COLO668 (cell line): ENCODE data around the gene HMG20A.

Experiments
- DNase-seq: peaks from one replicate; lab custom pipeline; 2025; ENCODE audit not compliant: unreplicated experiment; lab: John Stamatoyannopoulos, UW

HMG20A gene

DNA sequence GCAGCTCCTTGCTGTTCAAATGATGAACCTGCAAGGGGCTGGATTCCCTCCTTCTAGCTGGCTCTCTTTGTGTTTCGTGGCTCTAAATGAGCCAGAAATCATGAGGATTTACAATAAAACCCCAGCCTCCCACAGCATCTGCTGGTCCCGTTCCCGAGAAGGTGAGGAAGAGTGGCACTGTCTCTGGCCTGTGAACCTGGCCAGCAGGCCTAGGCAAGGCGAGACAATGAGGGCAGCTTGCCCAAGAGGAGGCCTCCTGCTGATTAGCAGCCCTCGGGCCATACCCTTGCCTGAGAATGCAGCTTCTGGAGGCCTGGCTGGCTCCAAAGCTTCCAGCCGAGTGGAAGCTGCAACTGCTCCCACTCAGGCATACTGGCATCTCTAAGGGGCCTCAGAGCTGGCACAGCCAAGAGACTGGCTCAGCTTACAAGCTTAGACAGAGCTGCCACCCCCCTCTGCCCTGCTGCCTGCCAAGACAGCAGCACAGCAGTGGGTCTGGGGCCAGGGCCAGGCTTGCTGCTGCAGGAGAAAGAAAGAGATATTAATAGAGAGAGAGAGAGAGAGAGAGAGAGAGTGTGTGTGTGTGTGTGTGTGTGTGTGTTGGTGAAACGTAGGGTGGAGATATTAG is 76.5 kb downstream of the HMG20A start:
- DNase-seq: no peak

DNA sequence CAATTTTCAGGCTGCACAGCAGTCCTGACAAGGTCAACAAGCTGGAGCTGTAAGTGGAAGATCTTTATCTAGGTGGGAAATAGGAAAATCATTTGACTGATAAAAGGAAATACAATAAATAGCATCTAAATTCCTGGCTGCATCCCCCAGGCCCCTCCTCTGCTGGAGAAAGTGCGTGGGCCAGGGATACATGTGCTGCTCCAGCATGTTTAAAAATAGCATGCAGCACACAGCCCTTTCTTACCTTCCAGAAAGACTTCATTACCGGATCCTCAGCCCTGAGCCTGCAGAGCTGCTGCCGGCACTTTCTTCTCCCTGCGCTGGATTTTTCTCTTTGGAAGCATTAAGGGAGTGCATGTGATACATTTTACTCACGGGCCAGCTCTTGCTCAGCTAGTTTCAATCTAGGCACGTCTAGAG is 77.3 kb downstream of the HMG20A start:
- no peak for DNase-seq

DNA sequence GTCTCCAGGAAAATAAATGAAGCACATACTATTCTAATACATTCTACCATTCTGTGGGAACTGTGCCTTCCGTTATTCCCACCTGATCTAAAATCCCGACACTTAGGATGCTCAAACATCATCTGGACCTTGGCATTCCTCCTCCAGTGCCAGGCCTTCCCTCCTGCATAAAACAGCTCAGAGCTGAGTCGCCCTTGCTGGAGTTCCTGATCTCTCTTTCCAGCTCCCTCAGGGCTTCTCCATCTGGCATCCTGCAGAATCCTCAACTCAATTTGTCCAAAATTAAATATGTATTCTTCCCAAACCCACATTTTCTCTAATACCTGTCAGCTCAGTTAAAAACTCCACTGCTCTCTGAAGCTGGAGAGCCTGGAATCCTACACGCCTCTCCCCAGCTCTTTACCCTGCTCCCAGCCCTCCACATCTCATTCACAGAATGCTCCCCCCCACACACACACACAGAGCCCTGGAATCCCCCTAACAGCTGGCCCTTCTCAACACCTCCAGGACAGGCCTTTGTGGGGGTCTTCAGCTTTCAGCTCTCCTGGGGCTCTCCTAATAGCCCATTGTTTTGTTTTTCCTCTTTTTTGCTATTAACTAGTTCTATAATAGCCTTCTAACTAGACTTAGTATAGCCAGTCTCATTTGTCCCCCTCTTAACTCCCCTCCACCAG is 78.5 kb downstream of the HMG20A start:
- DNase-seq: no peak

DNA sequence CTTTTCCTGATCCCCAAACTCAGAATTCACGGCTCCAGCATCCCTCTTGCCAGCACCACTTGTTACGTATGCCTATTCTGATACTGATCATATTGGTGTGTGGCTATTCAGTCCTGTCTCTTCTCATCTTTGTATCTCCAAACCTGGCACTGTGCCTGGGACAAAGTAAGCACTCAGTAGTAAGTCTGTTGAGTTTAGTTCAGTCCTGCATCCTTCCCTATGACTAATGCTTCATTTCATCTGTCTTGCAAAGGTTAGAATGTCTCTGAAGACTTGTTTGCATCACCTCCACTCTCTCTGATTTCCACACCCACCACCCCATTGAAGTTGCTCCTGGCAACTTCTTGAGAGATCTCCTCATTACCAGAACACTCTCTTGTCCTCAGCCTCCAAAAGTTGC is 80.3 kb downstream of the HMG20A start:
- DNase-seq: no peak

DNA sequence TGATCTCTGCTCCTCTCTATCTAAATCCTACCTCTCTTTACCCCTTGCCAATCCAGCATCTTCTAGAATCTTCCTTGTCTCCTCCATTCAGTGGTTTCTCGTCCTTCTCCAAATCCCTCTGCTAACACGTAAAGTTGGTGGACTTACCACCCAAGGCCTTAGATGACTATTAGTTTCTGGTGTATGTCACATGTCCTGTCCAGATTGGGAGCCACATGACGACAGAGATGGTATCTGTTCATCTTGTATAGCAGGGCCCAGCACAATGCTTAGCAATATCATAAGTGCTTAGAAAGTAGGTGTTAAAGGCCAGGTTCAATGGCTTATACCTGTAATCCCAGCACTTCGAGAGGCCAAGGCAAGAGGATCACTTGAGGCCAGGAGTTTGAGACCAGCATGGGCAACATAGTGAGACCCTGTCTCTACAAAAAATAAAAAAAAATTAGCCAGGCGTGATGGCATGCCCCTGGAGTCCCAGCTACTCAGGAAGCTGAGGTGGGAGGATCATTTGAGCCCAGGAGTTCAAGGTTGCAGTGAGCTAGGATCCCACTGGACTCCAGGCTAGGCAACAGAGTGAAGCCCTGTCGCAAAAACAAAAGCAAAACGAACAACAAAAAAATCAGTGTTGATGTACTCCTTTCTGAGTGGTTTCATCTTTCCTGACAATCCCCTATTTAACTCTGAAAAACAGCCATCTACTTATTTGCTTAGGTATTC is 81.8 kb downstream of the HMG20A start:
- no peak for DNase-seq

DNA sequence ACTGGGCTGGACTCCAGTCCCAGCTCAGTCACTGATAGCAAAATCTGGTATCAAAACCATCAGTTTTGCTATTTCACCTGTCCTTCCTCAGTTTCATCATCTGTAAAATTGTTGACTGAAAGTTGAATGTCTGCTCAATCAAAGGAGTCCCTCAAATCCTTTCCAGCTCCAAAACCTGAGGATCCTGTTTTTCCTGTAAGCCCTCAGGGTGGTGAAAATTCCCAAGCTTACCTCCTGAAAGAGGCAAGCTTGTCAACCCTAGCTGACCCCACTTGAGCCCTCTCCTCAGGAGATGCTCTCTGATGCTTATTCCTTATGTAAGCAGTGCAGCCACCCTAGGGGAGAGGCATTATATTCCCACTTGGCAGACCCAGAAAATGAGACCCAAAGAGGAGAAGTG is 82.6 kb downstream of the HMG20A start:
- DNase-seq: no peak

DNA sequence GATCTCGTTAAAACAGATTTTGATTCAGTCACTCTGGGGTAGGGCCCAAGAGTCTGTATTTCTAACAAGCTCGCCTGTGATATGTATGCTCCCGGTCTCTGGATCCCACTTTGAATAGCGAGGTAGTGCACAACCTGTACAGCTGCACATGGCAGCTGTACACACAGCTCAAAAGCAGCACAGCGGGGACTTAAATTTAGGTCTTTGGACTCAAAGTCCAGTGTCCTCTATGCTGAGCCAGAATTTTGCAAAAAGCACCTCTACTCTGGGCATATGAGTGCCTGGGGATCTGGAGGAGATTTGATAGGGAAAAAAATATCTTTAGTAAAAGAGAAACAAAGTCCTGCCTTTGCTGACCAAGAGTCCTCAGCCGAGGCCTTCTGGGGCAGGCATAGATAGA is 83.1 kb downstream of the HMG20A start:
- DNase-seq: peak; percentile 18

DNA sequence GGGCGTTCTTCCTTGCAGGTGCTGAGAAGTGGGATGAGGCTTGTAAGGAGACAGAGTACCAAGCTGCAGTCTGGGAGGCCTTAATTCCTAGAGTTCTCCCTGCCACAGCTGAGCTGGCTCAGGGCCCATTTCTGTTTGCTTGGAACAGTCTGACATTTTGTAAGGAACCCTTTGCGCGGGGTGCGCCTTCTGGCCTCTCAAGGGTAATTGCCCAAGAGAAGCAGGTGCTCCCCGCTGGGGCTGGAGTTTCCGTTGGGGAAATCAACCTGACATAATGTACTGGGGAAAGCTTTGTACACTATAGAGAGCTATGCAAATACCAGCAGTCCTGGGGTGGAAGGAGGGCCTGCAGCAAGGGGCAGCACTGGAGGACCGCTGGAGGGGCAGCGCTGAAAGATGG is 83.6 kb downstream of the HMG20A start:
- DNase-seq: peak; percentile 78

DNA sequence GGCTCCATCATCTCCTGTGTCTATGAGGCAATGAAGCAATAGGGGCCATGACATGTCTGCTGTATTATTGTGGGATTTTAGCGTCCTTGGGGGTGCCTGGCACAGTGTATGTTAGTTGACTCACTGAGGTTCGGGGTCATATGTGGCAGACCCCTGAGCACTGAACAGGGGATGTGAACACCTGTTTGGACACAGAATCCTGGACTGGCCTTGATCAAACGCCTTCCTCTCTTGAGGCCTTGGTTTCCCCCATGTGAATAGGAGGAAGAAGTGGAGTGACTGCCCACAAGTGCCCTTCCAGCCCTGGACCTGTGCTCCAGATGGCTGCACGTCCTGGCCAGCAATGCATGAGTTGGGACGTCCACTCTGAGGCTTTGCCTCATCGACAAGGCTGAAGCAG is 84.2 kb downstream of the HMG20A start:
- no peak for DNase-seq

DNA sequence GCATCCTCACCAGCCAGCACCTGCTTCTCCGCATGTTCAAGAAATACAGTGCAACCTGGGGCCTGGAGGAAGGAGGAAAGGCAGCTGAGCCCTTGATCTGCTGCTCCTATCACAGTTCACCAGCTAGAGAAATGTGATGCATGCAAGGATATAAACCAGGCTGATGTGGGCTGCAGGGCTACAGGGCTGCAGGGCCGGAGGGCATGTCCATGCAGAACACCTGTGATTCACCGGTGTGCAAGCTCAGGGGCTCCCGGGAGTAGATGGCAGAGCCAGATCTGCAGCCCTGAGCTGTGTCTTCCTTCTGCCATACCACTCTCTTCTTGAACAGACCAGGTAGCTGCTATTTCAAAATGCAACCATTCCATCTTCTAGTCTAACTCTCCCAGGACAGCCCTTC is 84.9 kb downstream of the HMG20A start:
- DNase-seq: no peak

DNA sequence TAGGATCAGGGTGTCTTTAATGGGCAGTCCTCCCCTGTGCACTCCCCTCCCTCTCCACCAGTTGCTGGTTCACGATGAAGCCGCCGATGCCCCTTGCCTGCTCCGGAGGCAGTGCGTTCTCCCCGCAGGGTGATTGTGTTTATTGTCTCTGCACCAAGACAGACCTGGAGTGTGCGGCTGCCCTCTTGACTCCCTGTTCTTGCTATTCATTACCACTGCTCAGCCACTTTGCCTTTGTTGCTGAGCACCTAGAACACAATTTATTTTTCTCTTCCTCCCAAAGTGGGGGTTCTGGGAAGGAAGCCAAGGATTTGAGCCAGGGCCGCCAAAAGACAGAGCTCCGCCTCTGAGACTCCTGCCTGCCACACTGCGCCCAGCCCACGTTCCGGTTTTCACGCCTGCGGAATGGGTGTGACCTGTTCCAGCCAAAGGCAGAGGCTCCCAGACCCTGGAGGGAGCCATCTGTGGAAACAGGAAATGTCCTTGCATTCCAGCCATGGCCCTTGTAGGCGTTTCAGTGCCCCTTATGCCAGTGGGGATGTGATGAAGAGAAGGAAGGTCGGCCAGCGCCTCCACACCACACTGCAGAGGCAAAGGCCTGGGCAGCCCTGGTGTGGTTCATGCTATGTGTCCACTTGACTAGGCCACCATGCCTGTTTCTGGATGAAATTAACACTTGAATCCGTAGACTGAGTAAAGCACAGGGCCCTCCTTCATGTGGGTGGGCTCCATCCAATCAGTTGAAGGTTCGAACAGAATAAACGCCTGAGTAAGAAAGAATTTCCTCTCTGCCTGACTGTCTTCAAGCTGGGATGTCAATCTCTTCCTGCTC is 85.8 kb downstream of the HMG20A start:
- DNase-seq: no peak

DNA sequence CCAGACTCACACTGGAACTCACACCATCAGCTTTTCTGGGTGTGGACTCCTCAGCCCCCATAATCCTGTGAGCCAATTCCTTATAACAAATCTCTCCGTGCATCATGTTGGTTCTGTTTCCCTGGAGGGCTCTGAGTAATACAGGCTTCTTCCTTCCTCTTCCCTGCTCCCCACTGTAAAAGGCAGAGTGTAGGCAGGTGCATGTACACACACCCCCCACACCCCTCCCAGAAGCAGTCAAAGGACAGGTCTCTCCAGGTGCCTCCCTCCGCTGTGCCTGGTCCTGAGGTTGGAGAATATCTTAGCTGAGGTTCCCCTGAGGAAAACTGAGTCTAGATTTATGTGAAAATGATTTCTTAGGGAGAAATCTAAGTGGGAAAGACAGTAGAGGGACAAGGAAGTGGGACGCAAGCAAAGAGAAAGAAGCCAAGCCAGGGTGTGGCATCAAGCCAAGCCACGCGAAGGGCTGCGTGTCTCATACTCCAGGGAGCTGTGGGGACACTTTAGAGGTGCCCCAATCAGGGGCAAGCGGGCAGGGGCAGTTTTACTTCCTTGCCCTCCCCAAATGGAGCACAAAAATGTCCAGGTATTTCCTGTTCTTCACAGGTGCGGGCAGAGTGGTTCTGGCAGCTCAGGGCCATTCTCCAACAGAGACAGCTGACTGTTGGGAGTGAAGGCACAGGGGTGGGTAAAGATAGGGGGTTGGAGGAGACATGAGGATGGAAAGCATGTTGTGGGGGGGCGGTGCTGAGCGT is 86.6 kb downstream of the HMG20A start:
- no peak for DNase-seq

DNA sequence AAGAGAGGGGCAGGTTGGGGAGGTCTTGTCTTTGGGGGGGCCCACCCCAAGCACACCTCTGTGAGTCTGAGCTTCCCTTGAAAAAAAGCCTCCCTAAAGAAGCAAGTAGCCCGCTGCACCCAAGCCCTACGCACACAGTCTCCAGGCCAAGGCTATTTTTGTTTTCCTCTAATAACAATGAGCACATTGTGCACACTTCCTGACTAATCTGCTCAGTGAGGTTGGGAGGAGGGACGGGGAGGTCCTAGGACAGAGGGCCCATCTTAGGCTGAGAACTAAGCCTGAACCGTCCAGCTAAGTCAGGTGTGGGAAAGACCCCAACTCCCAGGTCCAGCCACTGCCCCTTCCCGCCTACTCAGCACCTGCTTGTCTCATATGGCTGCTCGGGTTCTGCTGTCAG is 87.2 kb downstream of the HMG20A start:
- DNase-seq: no peak

DNA sequence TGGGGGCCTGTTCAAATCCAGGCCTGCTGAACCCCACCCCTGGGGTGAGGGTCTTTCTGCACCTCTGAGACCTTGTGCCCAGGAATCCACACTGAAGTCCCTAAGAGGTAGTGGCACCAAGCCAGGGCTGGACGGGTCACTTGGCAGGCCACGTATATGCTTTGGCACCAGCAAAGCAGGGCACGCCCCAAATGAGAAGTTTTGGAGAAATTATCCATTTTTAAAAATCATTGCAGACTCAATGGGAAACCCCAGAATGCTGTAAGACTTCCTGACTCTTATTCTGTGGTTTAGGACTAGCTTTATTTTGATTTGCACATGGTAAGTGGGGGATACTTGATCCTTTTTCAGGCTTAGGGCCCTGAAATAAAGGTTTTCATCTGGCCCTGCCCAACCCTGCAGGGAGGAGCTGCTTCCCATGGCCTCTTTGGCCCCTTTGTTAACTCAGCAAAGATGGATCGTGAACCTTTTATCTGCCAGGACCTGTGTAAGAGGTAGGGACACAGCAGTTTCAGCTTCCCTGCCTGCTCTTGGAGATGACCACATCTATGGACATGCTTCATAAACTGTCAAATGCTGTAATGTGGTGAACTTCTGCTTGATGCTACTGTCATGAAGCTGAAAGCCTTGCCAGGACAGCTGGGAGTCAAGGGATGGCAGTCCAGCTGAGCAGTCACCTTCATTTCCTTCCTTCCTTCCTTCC is 88.0 kb downstream of the HMG20A start:
- no peak for DNase-seq

DNA sequence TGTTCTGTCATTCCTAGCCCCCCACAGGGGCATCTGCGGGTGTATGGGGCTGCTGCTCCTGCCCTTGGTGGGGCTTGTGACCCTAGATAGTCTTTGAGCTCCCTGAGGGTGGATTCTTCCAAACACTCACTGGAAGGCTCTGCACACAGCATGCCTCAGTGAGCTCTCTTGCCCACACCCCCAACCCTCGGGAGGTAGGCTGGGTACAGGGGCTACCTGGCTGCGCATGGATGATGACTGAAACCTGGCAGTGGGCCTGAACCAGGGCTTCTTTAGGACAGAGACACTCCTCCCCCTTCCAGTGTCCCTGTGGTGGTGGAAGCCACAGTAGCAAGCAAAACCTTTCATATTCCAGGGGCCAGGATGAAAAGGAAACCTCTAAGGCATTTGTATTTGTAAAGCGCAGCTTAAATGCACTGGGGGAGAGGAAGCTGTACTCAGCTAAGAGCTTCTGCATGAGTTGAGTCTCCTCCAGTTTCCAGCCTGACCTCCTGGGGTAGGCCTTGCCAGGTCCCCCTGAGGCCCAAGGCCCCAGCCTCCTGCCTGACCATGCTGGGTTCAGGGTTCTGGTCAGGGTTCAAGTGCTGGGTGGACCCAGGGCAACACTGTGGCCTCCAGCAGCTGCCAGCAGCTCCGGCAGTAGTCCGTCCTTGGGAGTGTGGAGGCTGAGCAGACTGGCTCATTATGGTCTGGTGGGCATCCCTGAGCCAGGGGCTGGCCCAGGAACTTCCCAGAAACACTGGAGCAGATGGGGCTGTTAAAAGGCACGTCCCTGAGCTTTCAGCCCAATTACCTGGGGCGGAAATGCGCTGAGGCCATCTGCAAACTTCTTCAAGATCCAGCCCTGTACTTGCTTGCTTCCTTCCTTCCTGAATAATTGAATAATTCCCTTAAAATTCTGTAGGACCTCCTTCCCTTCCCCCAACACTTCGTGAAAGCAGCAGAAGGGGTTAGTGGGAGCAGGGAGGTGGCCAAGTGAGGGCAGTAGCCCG is 89.7 kb downstream of the HMG20A start:
- DNase-seq: no peak

DNA sequence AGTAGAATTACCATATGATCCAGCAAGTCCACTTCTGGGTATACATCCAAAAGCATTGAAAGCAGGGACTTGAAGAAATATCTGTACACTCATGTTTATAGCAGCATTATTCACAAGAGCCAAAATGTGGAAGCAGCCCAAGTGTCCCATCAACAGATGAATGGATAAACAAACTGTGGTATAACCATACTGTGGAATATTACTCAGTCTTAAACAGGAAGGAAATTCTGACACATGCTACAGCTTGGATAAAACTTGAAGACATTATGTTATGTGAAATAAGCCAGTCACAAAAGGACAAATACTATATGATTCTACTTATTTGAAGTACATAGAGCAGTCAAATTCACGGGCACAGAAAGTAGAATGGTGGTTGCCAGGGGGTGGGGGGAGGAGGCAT is 91.2 kb downstream of the HMG20A start:
- DNase-seq: no peak

DNA sequence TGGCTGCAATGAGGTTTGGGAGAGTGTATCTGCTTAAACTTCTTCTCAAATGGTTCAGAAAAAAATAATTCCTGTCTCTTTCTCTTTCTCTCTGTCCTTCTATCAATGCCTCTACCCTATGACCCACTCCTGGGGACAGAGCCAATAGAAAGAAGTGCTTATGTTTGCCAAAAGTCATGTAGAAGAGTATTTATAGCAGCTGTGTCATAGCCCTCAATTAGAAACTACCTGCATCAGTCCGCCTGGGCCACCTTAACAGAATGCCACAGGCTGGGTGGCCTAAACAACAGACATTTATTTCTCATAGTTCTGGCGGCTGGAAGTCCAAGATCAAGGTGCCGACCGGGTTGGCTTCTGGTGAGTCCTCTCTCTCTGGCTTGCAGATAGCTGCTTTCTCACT is 92.5 kb downstream of the HMG20A start:
- DNase-seq: no peak

DNA sequence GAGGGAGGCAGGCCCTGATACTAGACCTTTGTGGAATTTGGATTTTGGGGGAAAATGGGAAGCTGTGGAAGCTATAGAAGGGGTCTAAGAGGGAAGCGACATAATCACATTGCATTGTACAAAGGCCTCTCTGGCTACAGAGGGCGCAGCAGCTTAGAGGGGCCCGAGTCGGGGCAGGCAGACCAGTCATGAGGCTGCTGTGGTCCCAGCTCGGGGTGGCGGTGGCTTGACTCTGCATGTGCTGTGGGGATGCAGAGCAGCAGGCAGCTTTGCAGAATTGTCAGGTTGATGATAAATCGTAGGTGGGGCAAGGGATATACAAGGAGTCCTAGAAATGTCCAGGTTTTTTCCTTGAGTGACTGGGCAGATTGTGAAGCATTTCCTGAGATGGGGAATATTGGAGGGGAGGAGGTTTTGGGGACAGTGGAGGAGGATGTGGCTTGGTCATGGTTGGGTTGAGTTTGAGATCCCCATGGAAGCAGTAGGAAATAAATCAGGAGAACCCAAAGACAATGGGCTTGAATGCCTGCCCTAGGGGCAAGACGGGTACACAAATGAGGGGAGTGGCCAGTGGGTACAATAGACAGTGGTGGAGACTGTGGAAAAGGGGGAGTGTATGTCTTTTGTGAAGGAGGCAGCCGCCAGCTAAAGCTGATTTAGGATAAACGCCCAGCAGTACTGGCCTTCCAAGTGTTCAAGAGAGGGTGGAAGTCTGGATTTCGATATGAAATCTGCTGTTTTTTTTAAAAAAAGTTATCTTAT is 94.1 kb downstream of the HMG20A start:
- no peak for DNase-seq
